ENCODE measurements around the gene KRT8.

- TF ChIP-seq SIN3A (IDR thresholded peaks at IDR 0.05; ENCODE audit: low read depth) (no peak), TCF7L2 (IDR thresholded peaks at IDR 0.05; ENCODE audit: borderline replicate concordance, extremely low read depth, insufficient read depth, insufficient read length) (no peak), POLR2A (IDR thresholded peaks at IDR 0.05; ENCODE audit: borderline replicate concordance, extremely low read depth, insufficient read depth, insufficient read length) (no peak), SRF (IDR thresholded peaks at IDR 0.05; ENCODE audit: low read depth) (no peak), POLR2AphosphoS5 (IDR thresholded peaks at IDR 0.05; ENCODE audit: low read depth, low read length) (no peak), EZH2 (IDR thresholded peaks at IDR 0.05) (no peak), ZFX (IDR thresholded peaks at IDR 0.05) (no peak), CTCF (IDR thresholded peaks at IDR 0.05 in 2 of 3, conservative IDR thresholded peaks at IDR 0.05 in 1 of 3; ENCODE audit: borderline replicate concordance in 1 of 3, insufficient read depth in 1 of 3, low read depth in 2 of 3, low read length in 2 of 3) (no peak), EGR1 (IDR thresholded peaks at IDR 0.05; ENCODE audit: low read depth) (no peak), EZH2phosphoT487 (IDR thresholded peaks at IDR 0.05; ENCODE audit: borderline replicate concordance) (no peak), YY1 (IDR thresholded peaks at IDR 0.05; ENCODE audit: extremely low read depth, insufficient replicate concordance, low read depth, low read length) (no peak), ATF3 (IDR thresholded peaks at IDR 0.05) (no peak), JUND (IDR thresholded peaks at IDR 0.05) (no peak), SP1 (IDR thresholded peaks at IDR 0.05; ENCODE audit: low read depth) (no peak)
Observed at GRCh38 chr12:52892974-52893373, 11.9 kb downstream of the KRT8 start.
